H1 (cell line): ENCODE measurements around the gene SPEN. TPM values are rescaled to one million over a fixed set of nuclear protein-coding genes. Genes with fewer than 3 reads are reported as not detected.

Source experiments
- CTCF ChIA-PET: fragments of 300-600 bp; sonication (Branson Sonifier 250); formaldehyde crosslinking; loops from one replicate; lab custom pipeline; 2021; ENCODE audit not compliant: partially characterized antibody; lab: Charles Lee
- POLR2A ChIA-PET: fragments of 300-600 bp; sonication (Branson Sonifier 250); formaldehyde crosslinking; loops from one replicate; lab custom pipeline; 2021; ENCODE audit warnings: inconsistent platforms; ENCODE audit not compliant: partially characterized antibody; lab: Charles Lee
- DNase-seq, 2 experiments: peaks; one replicate each; pipeline versions ENCODE4 v3.0.0 to v3.0.0-alpha.2; 2010 to 2022; ENCODE audit warnings: low spot score in 2 of 2, low read depth in 1 of 2, mixed read lengths in 1 of 2
- FAIRE-seq: peaks from 2 replicates; lab custom pipeline; 2011; peaks lifted over from hg19 to GRCh38; lab: Jason Lieb, UNC
- H2AFZ ChIP-seq: 2 replicates; pipeline ENCODE4 v1.8.1; 2012; ENCODE audit warnings: low read length, inconsistent platforms
- H2AK5ac ChIP-seq: 2 replicates; pipeline ENCODE4 v1.6.1; 2013; ENCODE audit warnings: low read depth, low read length
- H2BK120ac ChIP-seq: replicated peaks from 2 replicates; pipeline ENCODE3; 2013; ENCODE audit warnings: low read depth, low read length, inconsistent platforms
- H2BK12ac ChIP-seq: 2 replicates; pipeline ENCODE4 v1.6.1; 2013; ENCODE audit warnings: low read depth, low read length
- H2BK15ac ChIP-seq: 2 replicates; pipeline ENCODE4 v1.6.1; 2013; ENCODE audit warnings: low read length
- H2BK20ac ChIP-seq: 2 replicates; pipeline ENCODE4 v1.6.1; 2013; ENCODE audit warnings: low read length
- H2BK5ac ChIP-seq: 2 replicates; pipeline ENCODE4 v1.6.1; 2013; ENCODE audit warnings: low read depth, low read length
- H3K14ac ChIP-seq: 2 replicates; pipeline ENCODE4 v1.6.1; 2013; ENCODE audit warnings: inconsistent platforms; ENCODE audit not compliant: insufficient read length
- H3K18ac ChIP-seq: 2 replicates; pipeline ENCODE4 v1.6.1; 2013; ENCODE audit warnings: low read length; ENCODE audit errors: extremely low read depth
- H3K23ac ChIP-seq: 2 replicates; pipeline ENCODE4 v1.6.1; 2013; ENCODE audit warnings: inconsistent platforms; ENCODE audit not compliant: insufficient read length
- H3K23me2 ChIP-seq: 2 replicates; pipeline ENCODE4 v1.6.1; 2013; ENCODE audit warnings: low read depth, low read length
- H3K27ac ChIP-seq: 2 replicates; pipeline ENCODE4 v1.6.1; 2011; ENCODE audit warnings: low read depth, low read length, inconsistent platforms
- H3K27me3 ChIP-seq, 4 experiments: replicated peaks in 1 of 4; 1 replicate in 1 of 4; 2 replicates in 3 of 4; pipeline versions ENCODE4 v1.6.1 to v1.8.1; 2011 to 2013; ENCODE audit warnings: low read length in 3 of 4, mild to moderate bottlenecking in 3 of 4, inconsistent platforms in 2 of 4, mixed read lengths in 2 of 4, moderate library complexity in 1 of 4; ENCODE audit not compliant: control insufficient read depth in 3 of 4, insufficient read depth in 3 of 4; ENCODE audit errors: extremely low read depth in 1 of 4
- H3K36me3 ChIP-seq, 4 experiments: 2 replicates each; pipeline versions ENCODE4 v1.6.1 to v1.8.1; 2011 to 2013; ENCODE audit warnings: mild to moderate bottlenecking in 4 of 4, low read length in 3 of 4, moderate library complexity in 2 of 4, control low read depth in 1 of 4, inconsistent platforms in 1 of 4; ENCODE audit not compliant: insufficient read depth in 4 of 4, control insufficient read depth in 2 of 4
- H3K4ac ChIP-seq: replicated peaks from 2 replicates; pipeline ENCODE3; 2013; ENCODE audit warnings: low read length, low read depth, mixed read lengths, inconsistent platforms; ENCODE audit not compliant: insufficient read length
- H3K4me1 ChIP-seq, 4 experiments: replicated peaks in 1 of 4; 1 replicate in 1 of 4; 2 replicates in 3 of 4; pipeline versions ENCODE4 v1.6.1 to v1.8.1; 2011 to 2013; ENCODE audit warnings: low read length in 3 of 4, inconsistent platforms in 2 of 4, mixed read lengths in 1 of 4; ENCODE audit not compliant: insufficient read depth in 4 of 4, control insufficient read depth in 3 of 4
- H3K4me2 ChIP-seq, 2 experiments: 2 replicates each; pipeline versions ENCODE4 v1.6.1 to v1.8.1; 2011 to 2013; ENCODE audit warnings: low read depth in 2 of 2, low read length in 2 of 2, control low read depth in 1 of 2, inconsistent platforms in 1 of 2, mild to moderate bottlenecking in 1 of 2; ENCODE audit not compliant: insufficient read depth in 1 of 2
- H3K4me3 ChIP-seq, 4 experiments: fragments of 200-600, 300-600 bp in 1 of 4; sonication (generic), shearing (Covaris generic), sonication (Bioruptor Twin) in 1 of 4; 2 replicates each; pipeline versions ENCODE4 v1.5.1 to v1.8.1; 2011 to 2016; ENCODE audit warnings: low read length in 4 of 4, low read depth in 3 of 4, control low read depth in 2 of 4, inconsistent platforms in 2 of 4, mild to moderate bottlenecking in 2 of 4, mixed read lengths in 1 of 4, moderate library complexity in 1 of 4; ENCODE audit not compliant: insufficient read depth in 2 of 4; ENCODE audit errors: extremely low read depth in 1 of 4
- H3K56ac ChIP-seq: replicated peaks from 2 replicates; pipeline ENCODE3; 2013; ENCODE audit warnings: low read depth, mild to moderate bottlenecking, mixed read lengths, low read length, inconsistent platforms; ENCODE audit not compliant: insufficient read length
- H3K79me1 ChIP-seq: 2 replicates; pipeline ENCODE4 v1.6.1; 2013; ENCODE audit warnings: low read depth, low read length, control low read depth
- H3K79me2 ChIP-seq, 2 experiments: 2 replicates each; pipeline versions ENCODE4 v1.6.1 to v1.8.1; 2012 to 2013; ENCODE audit warnings: low read length in 2 of 2, mild to moderate bottlenecking in 2 of 2, inconsistent platforms in 1 of 2; ENCODE audit not compliant: insufficient read depth in 2 of 2, control insufficient read depth in 1 of 2
- H3K9ac ChIP-seq, 4 experiments: replicated peaks in 1 of 4; 1 replicate in 1 of 4; 2 replicates in 3 of 4; pipeline versions ENCODE4 v1.6.1 to v1.8.1; 2011 to 2013; ENCODE audit warnings: low read depth in 3 of 4, low read length in 3 of 4, control low read depth in 2 of 4, mild to moderate bottlenecking in 2 of 4, moderate library complexity in 2 of 4, inconsistent platforms in 1 of 4; ENCODE audit errors: extremely low read depth in 1 of 4
- H3K9me3 ChIP-seq, 2 experiments: 2 replicates each; pipeline versions ENCODE4 v1.6.1 to v1.8.1; 2012 to 2013; ENCODE audit warnings: mild to moderate bottlenecking in 2 of 2, moderate library complexity in 2 of 2, control low read depth in 1 of 2, inconsistent platforms in 1 of 2, low read depth in 1 of 2, low read length in 1 of 2, mixed read lengths in 1 of 2; ENCODE audit not compliant: insufficient read depth in 2 of 2
- H4K20me1 ChIP-seq, 2 experiments: replicated peaks in 1 of 2; 2 replicates each; pipeline versions ENCODE3 to v1.8.1; 2011 to 2013; ENCODE audit warnings: inconsistent platforms in 2 of 2, low read length in 2 of 2, mild to moderate bottlenecking in 1 of 2; ENCODE audit not compliant: insufficient read depth in 2 of 2, control insufficient read depth in 1 of 2
- H4K5ac ChIP-seq: 2 replicates; pipeline ENCODE4 v1.6.1; 2013; ENCODE audit warnings: low read length, low read depth, mixed read lengths, inconsistent platforms; ENCODE audit not compliant: insufficient read length
- H4K8ac ChIP-seq: 2 replicates; pipeline ENCODE4 v1.8.0; 2013; ENCODE audit warnings: mild to moderate bottlenecking, moderate library complexity, low read length, inconsistent platforms; ENCODE audit not compliant: insufficient read depth; ENCODE audit errors: extremely low read depth
- H4K91ac ChIP-seq: replicated peaks from 2 replicates; pipeline ENCODE3; 2013; ENCODE audit warnings: low read length, mixed read lengths, inconsistent platforms; ENCODE audit not compliant: insufficient read length
- EP300 ChIP-seq, 2 experiments: IDR thresholded peaks; 1 replicate in 1 of 2; 2 replicates in 1 of 2; pipeline ENCODE4 v1.6.1; 2011 to 2012; ENCODE audit warnings: low read depth in 2 of 2, low read length in 2 of 2, mild to moderate bottlenecking in 2 of 2, borderline replicate concordance in 1 of 2, inconsistent platforms in 1 of 2, moderate library complexity in 1 of 2
- FOSL1 ChIP-seq: IDR thresholded peaks from 2 replicates; pipeline ENCODE4 v1.6.1; 2011; ENCODE audit warnings: mild to moderate bottlenecking, low read depth, low read length, moderate library complexity; ENCODE audit not compliant: insufficient read depth
- GABPA ChIP-seq: IDR thresholded peaks from 2 replicates; pipeline ENCODE4 v1.6.1; 2011; ENCODE audit warnings: mild to moderate bottlenecking, low read length, moderate library complexity, borderline replicate concordance; ENCODE audit not compliant: insufficient read depth
- RAD21 ChIP-seq, 2 experiments: IDR thresholded peaks in 1 of 2; conservative IDR thresholded peaks in 1 of 2; 2 replicates each; pipeline ENCODE4 v1.6.1; 2011; ENCODE audit warnings: low read depth in 2 of 2, low read length in 2 of 2, improper control_type of control experiment in 1 of 2, inconsistent platforms in 1 of 2, mild to moderate bottlenecking in 1 of 2, moderate library complexity in 1 of 2
- SIRT6 ChIP-seq: IDR thresholded peaks from one replicate; pipeline ENCODE4 v1.7.1; 2012; ENCODE audit warnings: low read length, inconsistent platforms
- SP4 ChIP-seq: IDR thresholded peaks from 2 replicates; pipeline ENCODE4 v1.6.1; 2012; ENCODE audit warnings: low read length, inconsistent platforms
- WGBS, 2 experiments: shearing (Covaris generic) in 1 of 2; methylation state at CpG; one replicate each; pipeline versions ENCODE4 v1.1.6 to v1.1.7; 2013 to 2015; ENCODE audit warnings: low lambda C conversion rate in 2 of 2, mixed read lengths in 2 of 2, inconsistent platforms in 1 of 2, low coverage in 1 of 2, missing lambda C conversion rate in 1 of 2; ENCODE audit not compliant: insufficient replicate concordance in 2 of 2, insufficient coverage in 1 of 2, insufficient read length in 1 of 2; ENCODE audit errors: extremely low coverage in 1 of 2, missing lambda C conversion rate in 1 of 2; 5-methylcytosine and 5-hydroxymethylcytosine counted together
- polyA plus RNA-seq, 7 experiments: library from polyadenylated mRNA; depleted of rRNA in 3 of 7; stranded (reverse) in 5 of 7; unstranded in 2 of 7; fragments of >200 nt in 5 of 7; fragments of 200-250 nt in 2 of 7; gene quantifications; 1 replicate in 5 of 7; 2 replicates in 1 of 7; 4 replicates in 1 of 7; pipeline versions ENCODE4 v1.2.1 to v1.2.3, GENCODE V29; 2011 to 2013; ENCODE audit warnings: missing spikeins in 2 of 7, mixed read lengths in 2 of 7
- total RNA-seq: library from RNA; stranded (reverse); fragmentation: NEBNext Ultra II Directional; extraction: Animal tissue kit (Norgen Biotek cat#: 25700); gene quantifications from 2 replicates; pipeline ENCODE4 v1.2.1, GENCODE V29; 2021

The SPEN gene
- total and polyA plus RNA-seq, 2 of the 8 experiments (the other 6 are each of a cell fraction or from before 2014, with no cell fraction given) = 12.5 to 52.1 TPM

DNA sequence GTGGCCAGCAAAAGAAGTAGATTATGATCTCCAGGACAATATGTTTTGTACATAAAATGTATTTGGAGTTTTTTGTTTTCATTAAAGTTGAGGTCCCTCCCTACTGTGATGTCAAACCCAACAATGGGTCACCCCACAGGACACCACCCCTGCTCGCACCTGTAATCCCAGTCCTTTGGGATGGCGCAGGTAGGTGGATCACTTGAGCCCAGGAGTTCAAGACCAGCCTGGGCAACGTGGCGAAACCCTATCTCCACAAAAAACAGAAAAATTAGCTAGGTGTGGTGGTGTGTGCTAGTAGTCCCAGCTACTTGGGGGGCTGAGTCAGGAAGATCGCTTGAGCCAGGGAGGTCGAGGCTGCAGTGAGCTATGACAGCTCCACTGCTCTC, 119.4 kb downstream of the SPEN start:
- H3K4me3 ChIP-seq = no peak overlapping the region
- H4K8ac ChIP-seq = no peak overlapping the region
- H3K9me3 ChIP-seq = peaks cover 12 to 13% of the 10 kb centered on the region in 2 experiments
- 87% methylated on average over 6 of the region's 6 CpGs; no CpG with 5 or more reads in 1 of the 2 experiments for WGBS, 2 experiments
- H2AK5ac ChIP-seq = no peak overlapping the region
- no peak overlapping the region for H2AFZ ChIP-seq
- no peak overlapping the region for H4K91ac ChIP-seq
- no peak overlapping the region for H2BK20ac ChIP-seq
- H3K79me2 ChIP-seq = peaks cover 0 to 3% of the 10 kb centered on the region in 2 experiments; a peak in 1 of 4 replicates
- H2BK120ac ChIP-seq = no peak overlapping the region
- H3K56ac ChIP-seq = no peak overlapping the region
- no peak overlapping the region for H3K4ac ChIP-seq
- CTCF ChIA-PET = interaction anchor here (1.3 to 3.2 kb wide), 2 partner anchors 9 to 10 kb away, joined by 3 to 15 read pairs; no protein-coding TSS in a partner anchor
- H3K9ac ChIP-seq = no peak overlapping the region
- no peaks in the 10 kb centered on the region for H3K27me3 ChIP-seq
- POLR2A ChIA-PET = interaction anchor here (0.7 kb wide), 1 partner anchor 19 kb away, joined by 5 read pairs; no protein-coding TSS in a partner anchor
- no peak for TF ChIP-seq SP4
- no peak for TF ChIP-seq GABPA
- no peak for TF ChIP-seq FOSL1
- no peak for TF ChIP-seq RAD21 (IDR thresholded peaks at IDR 0.05 in 1 of 2, conservative IDR thresholded peaks at IDR 0.05 in 1 of 2; ENCODE audit: low read depth in 2 of 2, low read length in 2 of 2)
- TF ChIP-seq SIRT6 = no peak
- no peak for TF ChIP-seq EP300 (IDR thresholded peaks at IDR 0.05; ENCODE audit: borderline replicate concordance in 1 of 2, low read depth in 2 of 2, low read length in 2 of 2)
- no peak overlapping the region for H3K18ac ChIP-seq
- no peak overlapping the region for H3K14ac ChIP-seq
- H3K23me2 ChIP-seq = no peaks in the 10 kb centered on the region
- FAIRE-seq (no peak), DNase-seq (no peak)
- H2BK15ac ChIP-seq = no peak overlapping the region
- no peak overlapping the region for H2BK5ac ChIP-seq
- no peak overlapping the region for H2BK12ac ChIP-seq
- H3K79me1 ChIP-seq = peaks cover 2% of the 10 kb centered on the region
- H4K5ac ChIP-seq = no peak overlapping the region
- no peak overlapping the region for H3K23ac ChIP-seq
- peaks cover 0 to 6% of the 10 kb centered on the region in 2 experiments for H4K20me1 ChIP-seq
- no peaks in the 10 kb centered on the region; a peak in 1 of 7 replicates for H3K4me1 ChIP-seq
- H3K4me2 ChIP-seq = no peak overlapping the region
- H3K27ac ChIP-seq = no peak overlapping the region
- peaks cover 0 to 14% (median 5%) of the 10 kb centered on the region in 4 experiments; a peak in 6 of 8 replicates for H3K36me3 ChIP-seq
